OCI-LY1 (cell line): ENCODE data around the gene MYO19.

Experiments
- CTCF ChIP-seq: fragments of 200-600 bp; sonication (generic), shearing (Covaris generic); IDR thresholded peaks from 2 replicates; pipeline ENCODE4 v1.5.1; 2017; ENCODE audit warnings: mild to moderate bottlenecking, antibody characterized with exemption, low read length, moderate library complexity, mixed read lengths
- EZH2 ChIP-seq: fragments of 200-600 bp; sonication (generic), shearing (Covaris generic); IDR thresholded peaks from 2 replicates; pipeline ENCODE4 v1.8.0; 2017; ENCODE audit warnings: borderline replicate concordance, mixed run types, mild to moderate bottlenecking, antibody characterized with exemption, low read length, moderate library complexity, mixed read lengths

- TF ChIP-seq CTCF (no peak), EZH2 (no peak)
Measured at GRCh38 chr17:36523113-36523512, 11.6 kb downstream of the MYO19 start.
